SK-N-SH treated with all-trans-retinoic acid at 6 μM for 48 hours (cell line): ENCODE data around the gene SLC16A12.
A peak's percentile ranks its signal among the peaks of the same experiment; 100 is the strongest.

Experiments used
- ATAC-seq: fragments of 200-7000 bp; cut with Tn5 transposase; 3 replicates; pipeline ENCODE4 v1.9.1; 2020; ENCODE audit warnings: mild to moderate bottlenecking, moderate library complexity
- ARNTL ChIP-seq: fragments of 450-650 bp; formaldehyde crosslinking; IDR thresholded peaks from 2 replicates; pipeline ENCODE4 v1.5.0; 2020; ENCODE audit warnings: low read depth, mild to moderate bottlenecking, moderate library complexity, borderline replicate concordance
- BACH2 ChIP-seq: fragments of 250-450 bp; sonication (Bioruptor Pico); IDR thresholded peaks from 2 replicates; pipeline ENCODE4 v1.9.0; 2021; ENCODE audit warnings: mild to moderate bottlenecking, borderline replicate concordance
- CSDC2 ChIP-seq: fragments of 250-450 bp; sonication (Bioruptor Pico); IDR thresholded peaks from 2 replicates; pipeline ENCODE4 v1.5.0; 2020; ENCODE audit warnings: mild to moderate bottlenecking, moderate library complexity
- CSRNP3 ChIP-seq: fragments of 250-450 bp; sonication (Bioruptor Pico); IDR thresholded peaks from 2 replicates; pipeline ENCODE4 v1.5.1; 2021; ENCODE audit warnings: mild to moderate bottlenecking, moderate library complexity
- ESRRG ChIP-seq: fragments of 250-450 bp; sonication (Bioruptor Pico); IDR thresholded peaks from 2 replicates; pipeline ENCODE4 v1.6.1; 2021; ENCODE audit warnings: mild to moderate bottlenecking
- GLIS3 ChIP-seq: fragments of 250-450 bp; sonication (Bioruptor Pico); IDR thresholded peaks from 2 replicates; pipeline ENCODE4 v1.5.0; 2020; ENCODE audit warnings: mild to moderate bottlenecking, moderate library complexity
- ISL1 ChIP-seq: fragments of 250-450 bp; sonication (Bioruptor Pico); IDR thresholded peaks from 2 replicates; pipeline ENCODE4 v2.1.2; 2022; ENCODE audit warnings: mild to moderate bottlenecking, moderate library complexity
- OSR1 ChIP-seq: fragments of 250-450 bp; sonication (Bioruptor Pico); IDR thresholded peaks from 2 replicates; pipeline ENCODE4 v1.8.0; 2022; ENCODE audit warnings: moderate library complexity, mild to moderate bottlenecking, inconsistent platforms
- PATZ1 ChIP-seq: fragments of 250-450 bp; sonication (Bioruptor Pico); IDR thresholded peaks from 2 replicates; pipeline ENCODE4 v1.8.0; 2020; ENCODE audit warnings: mild to moderate bottlenecking, moderate library complexity, borderline replicate concordance
- PPARA ChIP-seq: fragments of 250-450 bp; sonication (Bioruptor Pico); IDR thresholded peaks from 2 replicates; pipeline ENCODE4 v1.5.0; 2020; ENCODE audit warnings: mild to moderate bottlenecking, borderline replicate concordance
- RARB ChIP-seq: fragments of 250-450 bp; sonication (Bioruptor Pico); IDR thresholded peaks from 2 replicates; pipeline ENCODE4 v1.8.0; 2021; ENCODE audit warnings: mild to moderate bottlenecking, moderate library complexity
- SNAI2 ChIP-seq: fragments of 250-450 bp; sonication (Bioruptor Pico); IDR thresholded peaks from 2 replicates; pipeline ENCODE4 v1.5.0; 2020; ENCODE audit warnings: mild to moderate bottlenecking, moderate library complexity
- TCF4 ChIP-seq: fragments of 250-450 bp; sonication (Bioruptor Pico); IDR thresholded peaks from 2 replicates; pipeline ENCODE4 v1.8.0; 2021; ENCODE audit warnings: mild to moderate bottlenecking, moderate library complexity, borderline replicate concordance
- TOX ChIP-seq: fragments of 250-450 bp; sonication (Bioruptor Pico); IDR thresholded peaks from 2 replicates; pipeline ENCODE4 v1.8.0; 2021; ENCODE audit warnings: mild to moderate bottlenecking, moderate library complexity, borderline replicate concordance
- ZC3H10 ChIP-seq: fragments of 250-450 bp; sonication (Bioruptor Pico); IDR thresholded peaks from 2 replicates; pipeline ENCODE4 v1.5.1; 2021; ENCODE audit warnings: mild to moderate bottlenecking, moderate library complexity
- ZFP3 ChIP-seq: fragments of 250-450 bp; sonication (Bioruptor Pico); IDR thresholded peaks from 2 replicates; pipeline ENCODE4 v1.5.0; 2020; ENCODE audit warnings: mild to moderate bottlenecking, moderate library complexity
- ZFP30 ChIP-seq: fragments of 450-650 bp; formaldehyde crosslinking; IDR thresholded peaks from 2 replicates; pipeline ENCODE4 v1.5.0; 2022; ENCODE audit warnings: mild to moderate bottlenecking, moderate library complexity
- ZNF70 ChIP-seq: fragments of 450-650 bp; formaldehyde crosslinking; IDR thresholded peaks from 2 replicates; pipeline ENCODE4 v1.5.0; 2020; ENCODE audit warnings: mild to moderate bottlenecking, moderate library complexity
- ZNF8 ChIP-seq: fragments of 450-650 bp; formaldehyde crosslinking; IDR thresholded peaks from 2 replicates; pipeline ENCODE4 v1.5.0; 2020; ENCODE audit warnings: mild to moderate bottlenecking, moderate library complexity
- TF ChIP-seq, protein P1 (sequence below): fragments of 250-450 bp; sonication (Bioruptor Pico); IDR thresholded peaks from 2 replicates; pipeline ENCODE4 v1.5.1; 2020; ENCODE audit warnings: low read depth, mild to moderate bottlenecking, moderate library complexity
- TF ChIP-seq, protein P2 (sequence below): fragments of 250-450 bp; sonication (Bioruptor Pico); IDR thresholded peaks from 2 replicates; pipeline ENCODE4 v1.8.0; 2021; ENCODE audit warnings: low read depth, mild to moderate bottlenecking, moderate library complexity, borderline replicate concordance

SLC16A12 gene

DNA sequence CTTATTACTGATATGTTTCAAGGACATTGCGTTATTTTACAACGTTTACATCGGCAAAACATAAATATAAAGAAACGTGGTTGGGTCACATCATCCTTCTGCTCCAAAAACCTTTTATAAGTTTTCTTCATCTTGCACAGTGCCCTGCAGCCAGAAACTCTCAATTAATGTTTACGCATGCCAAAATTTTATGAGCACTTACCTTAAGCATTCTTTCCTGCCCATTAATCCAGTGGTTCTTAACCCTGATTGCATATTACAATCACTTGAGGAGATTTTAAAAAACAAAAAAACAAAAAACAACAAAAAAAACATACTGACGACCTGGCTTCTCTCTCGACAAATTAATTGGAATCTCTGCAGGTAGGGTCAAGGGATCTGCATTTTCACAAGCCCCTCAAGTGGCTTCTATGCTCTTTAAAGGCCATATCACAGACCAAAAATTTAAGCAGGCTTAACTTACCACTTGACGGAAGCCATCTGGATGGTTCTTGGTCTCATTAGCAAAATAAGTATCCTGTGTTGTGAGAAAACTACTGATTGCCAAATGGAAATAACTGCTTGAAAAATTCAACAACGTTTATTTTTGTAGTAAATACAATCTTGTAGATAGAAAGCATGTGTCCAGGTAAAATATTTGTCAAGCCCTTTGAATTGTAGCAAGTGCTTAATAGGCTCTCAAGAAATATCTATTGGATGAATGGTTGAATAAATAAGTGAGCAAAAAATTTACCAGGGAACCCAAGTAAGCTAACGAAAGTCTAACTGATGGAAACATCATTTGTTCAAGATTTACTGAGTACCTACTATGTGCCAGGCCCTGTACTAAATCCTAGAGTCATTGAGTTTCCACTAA lies 30.9 kb upstream of the SLC16A12 start:
- no peak for TF ChIP-seq PATZ1 (CRISPR knock-in tag)
- no peak for TF ChIP-seq ARNTL
- no peak for TF ChIP-seq ZFP3 (CRISPR knock-in tag)
- no peak for TF ChIP-seq ZC3H10 (CRISPR knock-in tag)
- TF ChIP-seq ESRRG (CRISPR knock-in tag): no peak
- TF ChIP-seq CSRNP3 (CRISPR knock-in tag): no peak
- no peak for TF ChIP-seq RARB (CRISPR knock-in tag)
- TF ChIP-seq CSDC2 (CRISPR knock-in tag): no peak
- no peak for TF ChIP-seq ZFP30 (CRISPR knock-in tag)
- TF ChIP-seq TCF4 (CRISPR knock-in tag): no peak
- TF ChIP-seq, protein P1, sequence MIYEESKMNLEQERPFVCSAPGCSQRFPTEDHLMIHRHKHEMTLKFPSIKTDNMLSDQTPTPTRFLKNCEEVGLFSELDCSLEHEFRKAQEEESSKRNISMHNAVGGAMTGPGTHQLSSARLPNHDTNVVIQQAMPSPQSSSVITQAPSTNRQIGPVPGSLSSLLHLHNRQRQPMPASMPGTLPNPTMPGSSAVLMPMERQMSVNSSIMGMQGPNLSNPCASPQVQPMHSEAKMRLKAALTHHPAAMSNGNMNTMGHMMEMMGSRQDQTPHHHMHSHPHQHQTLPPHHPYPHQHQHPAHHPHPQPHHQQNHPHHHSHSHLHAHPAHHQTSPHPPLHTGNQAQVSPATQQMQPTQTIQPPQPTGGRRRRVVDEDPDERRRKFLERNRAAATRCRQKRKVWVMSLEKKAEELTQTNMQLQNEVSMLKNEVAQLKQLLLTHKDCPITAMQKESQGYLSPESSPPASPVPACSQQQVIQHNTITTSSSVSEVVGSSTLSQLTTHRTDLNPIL (CRISPR knock-in tag): no peak
- no peak for TF ChIP-seq OSR1 (CRISPR knock-in tag)
- no peak for TF ChIP-seq ISL1
- no peak for TF ChIP-seq SNAI2
- TF ChIP-seq ZNF8 (CRISPR knock-in tag): no peak
- no peak for TF ChIP-seq PPARA (CRISPR knock-in tag)
- TF ChIP-seq TOX: no peak
- no peak for TF ChIP-seq BACH2 (CRISPR knock-in tag)
- TF ChIP-seq, protein P2, sequence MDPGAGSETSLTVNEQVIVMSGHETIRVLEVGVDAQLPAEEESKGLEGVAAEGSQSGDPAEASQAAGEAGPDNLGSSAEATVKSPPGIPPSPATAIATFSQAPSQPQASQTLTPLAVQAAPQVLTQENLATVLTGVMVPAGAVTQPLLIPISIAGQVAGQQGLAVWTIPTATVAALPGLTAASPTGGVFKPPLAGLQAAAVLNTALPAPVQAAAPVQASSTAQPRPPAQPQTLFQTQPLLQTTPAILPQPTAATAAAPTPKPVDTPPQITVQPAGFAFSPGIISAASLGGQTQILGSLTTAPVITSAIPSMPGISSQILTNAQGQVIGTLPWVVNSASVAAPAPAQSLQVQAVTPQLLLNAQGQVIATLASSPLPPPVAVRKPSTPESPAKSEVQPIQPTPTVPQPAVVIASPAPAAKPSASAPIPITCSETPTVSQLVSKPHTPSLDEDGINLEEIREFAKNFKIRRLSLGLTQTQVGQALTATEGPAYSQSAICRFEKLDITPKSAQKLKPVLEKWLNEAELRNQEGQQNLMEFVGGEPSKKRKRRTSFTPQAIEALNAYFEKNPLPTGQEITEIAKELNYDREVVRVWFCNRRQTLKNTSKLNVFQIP (CRISPR knock-in tag): no peak
- ATAC-seq: no peak

- TF ChIP-seq CSRNP3 (CRISPR knock-in tag): no peak
- no peak for TF ChIP-seq SNAI2
- TF ChIP-seq GLIS3 (CRISPR knock-in tag): no peak
- TF ChIP-seq ZNF8 (CRISPR knock-in tag): no peak
- TF ChIP-seq OSR1 (CRISPR knock-in tag): no peak
- TF ChIP-seq ZNF70 (CRISPR knock-in tag): no peak
- no peak for ATAC-seq
Observed at GRCh38 chr10:89565180-89565579, 29.8 kb upstream of the SLC16A12 start.

DNA sequence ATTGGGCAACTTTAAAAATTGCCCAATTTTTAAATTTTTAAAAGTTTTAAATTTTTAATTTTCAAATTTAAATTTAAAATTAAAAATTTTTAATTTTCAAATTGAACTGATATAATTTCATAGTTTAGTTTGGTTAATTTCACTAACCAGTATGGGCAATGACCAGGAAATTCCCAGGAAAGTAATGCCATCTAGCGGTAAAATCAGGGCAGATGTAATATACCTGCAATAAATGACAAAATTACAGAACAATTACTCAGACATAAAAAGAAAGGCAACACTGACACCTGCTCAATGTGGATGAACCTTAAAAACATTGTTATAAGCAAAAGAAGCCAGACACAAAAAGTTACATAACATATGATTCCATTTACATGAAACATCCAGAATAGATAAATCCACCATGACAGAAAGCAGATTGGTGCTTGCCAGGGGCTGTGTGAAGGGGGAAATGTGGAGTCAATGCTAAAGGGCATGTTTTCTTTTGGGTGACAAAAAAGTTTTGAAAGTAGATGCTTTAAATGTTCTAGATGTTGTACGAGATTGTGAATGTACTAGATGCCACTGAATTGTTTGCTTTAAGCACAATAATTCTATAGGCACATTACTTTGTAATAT lies 28.6 kb upstream of the SLC16A12 start:
- ATAC-seq: peak; percentile 85
- no peak for TF ChIP-seq TCF4 (CRISPR knock-in tag)
- TF ChIP-seq GLIS3 (CRISPR knock-in tag): no peak
- no peak for TF ChIP-seq PPARA (CRISPR knock-in tag)
- TF ChIP-seq ZNF70 (CRISPR knock-in tag): no peak
- TF ChIP-seq, protein P1 (CRISPR knock-in tag): no peak
- TF ChIP-seq ZFP30 (CRISPR knock-in tag): no peak
- no peak for TF ChIP-seq TOX
